DOHH2 (cell line): ENCODE data around the gene GNG12.
A peak's percentile ranks its signal among the peaks of the same experiment; 100 is the strongest.

Experiments
- H3F3A ChIP-seq: fragments of 200-600 bp; sonication (generic), shearing (Covaris generic); 2 replicates; pipeline ENCODE4 v1.6.0; 2016; ENCODE audit warnings: antibody characterized with exemption, mild to moderate bottlenecking; ENCODE audit not compliant: control insufficient read depth, insufficient read depth
- H3K27ac ChIP-seq: fragments of 200-600 bp; sonication (generic); 2 replicates; pipeline ENCODE4 v1.5.1; 2014; ENCODE audit warnings: low read depth, mild to moderate bottlenecking, low read length, moderate library complexity
- H3K27me3 ChIP-seq: fragments of 200-600 bp; sonication (generic); 2 replicates; pipeline ENCODE4 v1.6.1; 2014; ENCODE audit warnings: mild to moderate bottlenecking, low read length, mixed read lengths; ENCODE audit not compliant: control insufficient read depth
- H3K36me3 ChIP-seq: fragments of 200-600 bp; sonication (generic); 2 replicates; pipeline ENCODE4 v1.6.1; 2014; ENCODE audit warnings: mild to moderate bottlenecking, low read length, moderate library complexity, mixed read lengths; ENCODE audit not compliant: control insufficient read depth
- H3K4me1 ChIP-seq: fragments of 200-600 bp; sonication (generic); 2 replicates; pipeline ENCODE4 v1.6.1; 2014; ENCODE audit warnings: mild to moderate bottlenecking, low read length, mixed read lengths; ENCODE audit not compliant: control insufficient read depth
- H3K4me2 ChIP-seq: fragments of 200-600 bp; sonication (generic); 2 replicates; pipeline ENCODE4 v1.6.0; 2014; ENCODE audit warnings: mild to moderate bottlenecking, low read length, moderate library complexity
- H3K4me3 ChIP-seq: fragments of 200-600 bp; sonication (generic); 2 replicates; pipeline ENCODE4 v1.5.1; 2014; ENCODE audit warnings: mild to moderate bottlenecking, low read length, mixed read lengths
- H3K79me2 ChIP-seq: fragments of 200-600 bp; sonication (generic); 2 replicates; pipeline ENCODE4 v1.6.1; 2014; ENCODE audit warnings: mild to moderate bottlenecking, low read length, mixed read lengths; ENCODE audit not compliant: control insufficient read depth
- H3K9me2 ChIP-seq: fragments of 200-600 bp; sonication (generic); replicated peaks from 2 replicates; pipeline ENCODE4 v1.6.1; 2014; ENCODE audit warnings: mild to moderate bottlenecking, low read length, mixed read lengths; ENCODE audit not compliant: control insufficient read depth
- H3K9me3 ChIP-seq: fragments of 200-600 bp; sonication (generic); 2 replicates; pipeline ENCODE4 v1.6.1; 2014; ENCODE audit warnings: antibody characterized with exemption, low read length, mixed read lengths; ENCODE audit not compliant: control insufficient read depth, insufficient read depth
- H4K20me1 ChIP-seq: fragments of 200-600 bp; sonication (generic); 2 replicates; pipeline ENCODE4 v1.6.0; 2014; ENCODE audit warnings: low read depth, mild to moderate bottlenecking, antibody characterized with exemption, low read length, moderate library complexity; ENCODE audit not compliant: control insufficient read depth, insufficient read depth
- EZH2phosphoT487 ChIP-seq: fragments of 200-600 bp; sonication (generic); IDR thresholded peaks from 2 replicates; pipeline ENCODE4 v1.6.1; 2017; ENCODE audit warnings: borderline replicate concordance, mild to moderate bottlenecking, antibody characterized with exemption, low read length, moderate library complexity, mixed read lengths
- TF ChIP-seq, protein P1 (sequence below): fragments of 200-600 bp; sonication (generic); IDR thresholded peaks from one replicate; pipeline ENCODE4 v1.5.1; 2014; ENCODE audit warnings: antibody characterized with exemption, mild to moderate bottlenecking, low read depth, low read length; ENCODE audit not compliant: poor library complexity, severe bottlenecking

Gene GNG12

DNA sequence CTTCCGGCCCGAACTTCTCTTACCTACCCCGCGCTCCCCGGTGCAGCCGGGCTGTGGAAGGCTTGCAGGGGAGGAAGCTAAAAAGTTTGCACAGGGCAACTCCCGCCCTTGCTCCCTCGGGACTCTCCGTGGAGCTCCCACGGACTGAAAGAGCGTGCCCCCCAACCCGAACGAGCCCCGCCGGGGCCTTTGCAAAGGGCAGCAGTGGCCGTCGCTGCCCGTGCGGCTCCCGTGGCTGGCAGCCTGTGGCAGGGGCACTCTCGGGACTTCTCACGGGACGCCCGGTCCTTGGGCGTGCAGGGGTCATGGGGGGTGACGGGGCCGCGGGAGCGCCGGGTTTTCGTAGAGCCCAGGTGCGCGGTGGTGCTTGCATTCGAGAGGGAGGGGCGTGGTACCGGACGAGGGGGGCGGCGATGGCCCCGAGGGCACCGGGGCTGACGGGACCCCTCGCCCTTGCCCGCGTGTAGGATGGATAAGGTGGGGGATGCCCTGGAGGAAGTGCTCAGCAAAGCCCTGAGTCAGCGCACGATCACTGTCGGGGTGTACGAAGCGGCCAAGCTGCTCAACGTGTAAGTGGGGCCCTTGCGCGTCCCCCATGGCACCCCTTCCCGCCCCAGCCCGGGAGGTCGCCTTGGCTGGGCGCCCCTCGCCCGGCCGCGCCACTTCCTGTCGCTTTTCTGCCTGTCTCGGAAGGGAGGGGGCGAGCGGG is 147.6 kb downstream of the GNG12 start:
- Histone ChIP-seq H3K36me3 (peaks cover 43% of the 10 kb centered on the region), H4K20me1 (peaks cover 8% of the 10 kb centered on the region; the same call in 1 of the 2 replicates), H3K27me3 (no peaks in the 10 kb centered on the region), H3K9me2 (no peaks in the 10 kb centered on the region), H3K4me2 (peak overlapping the region; percentile 86), H3F3A (peaks cover 18% of the 10 kb centered on the region; the same call in 1 of the 2 replicates), H3K27ac (peak overlapping the region; percentile 46), H3K4me1 (peaks cover 17% of the 10 kb centered on the region), H3K79me2 (peaks cover 23% of the 10 kb centered on the region), H3K4me3 (peak overlapping the region; percentile 77), H3K9me3 (no peaks in the 10 kb centered on the region)
- TF ChIP-seq, protein P1, sequence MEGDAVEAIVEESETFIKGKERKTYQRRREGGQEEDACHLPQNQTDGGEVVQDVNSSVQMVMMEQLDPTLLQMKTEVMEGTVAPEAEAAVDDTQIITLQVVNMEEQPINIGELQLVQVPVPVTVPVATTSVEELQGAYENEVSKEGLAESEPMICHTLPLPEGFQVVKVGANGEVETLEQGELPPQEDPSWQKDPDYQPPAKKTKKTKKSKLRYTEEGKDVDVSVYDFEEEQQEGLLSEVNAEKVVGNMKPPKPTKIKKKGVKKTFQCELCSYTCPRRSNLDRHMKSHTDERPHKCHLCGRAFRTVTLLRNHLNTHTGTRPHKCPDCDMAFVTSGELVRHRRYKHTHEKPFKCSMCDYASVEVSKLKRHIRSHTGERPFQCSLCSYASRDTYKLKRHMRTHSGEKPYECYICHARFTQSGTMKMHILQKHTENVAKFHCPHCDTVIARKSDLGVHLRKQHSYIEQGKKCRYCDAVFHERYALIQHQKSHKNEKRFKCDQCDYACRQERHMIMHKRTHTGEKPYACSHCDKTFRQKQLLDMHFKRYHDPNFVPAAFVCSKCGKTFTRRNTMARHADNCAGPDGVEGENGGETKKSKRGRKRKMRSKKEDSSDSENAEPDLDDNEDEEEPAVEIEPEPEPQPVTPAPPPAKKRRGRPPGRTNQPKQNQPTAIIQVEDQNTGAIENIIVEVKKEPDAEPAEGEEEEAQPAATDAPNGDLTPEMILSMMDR, result no peak
- no peak for TF ChIP-seq EZH2phosphoT487

DNA sequence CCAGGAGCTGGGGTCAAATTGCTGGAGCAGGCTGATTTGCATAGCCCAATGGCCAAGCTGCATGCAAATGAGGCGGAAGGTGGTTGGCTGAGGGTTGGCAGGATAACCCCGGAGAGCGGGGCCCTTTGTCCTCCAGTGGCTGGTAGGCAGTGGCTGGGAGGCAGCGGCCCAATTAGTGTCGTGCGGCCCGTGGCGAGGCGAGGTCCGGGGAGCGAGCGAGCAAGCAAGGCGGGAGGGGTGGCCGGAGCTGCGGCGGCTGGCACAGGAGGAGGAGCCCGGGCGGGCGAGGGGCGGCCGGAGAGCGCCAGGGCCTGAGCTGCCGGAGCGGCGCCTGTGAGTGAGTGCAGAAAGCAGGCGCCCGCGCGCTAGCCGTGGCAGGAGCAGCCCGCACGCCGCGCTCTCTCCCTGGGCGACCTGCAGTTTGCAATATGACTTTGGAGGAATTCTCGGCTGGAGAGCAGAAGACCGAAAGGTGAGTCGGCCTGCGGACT is 148.2 kb downstream of the GNG12 start, which contains the start of gene GADD45A:
TSS of gene GADD45A (plus strand) at position 135 of the 491 bp plus-strand sequence. CDS start at position 429, 294 bp downstream.
- Histone ChIP-seq H3K27me3 (no peaks in the 10 kb centered on the region), H3K27ac (peak within 1 kb of the TSS; percentile 46), H3K79me2 (peaks cover 23% of the 10 kb centered on the region), H3K9me3 (no peaks in the 10 kb centered on the region), H3F3A (peaks cover 15% of the 10 kb centered on the region; the same call in 1 of the 2 replicates), H4K20me1 (peaks cover 8% of the 10 kb centered on the region; the same call in 1 of the 2 replicates), H3K4me3 (peak within 1 kb of the TSS; percentile 77), H3K4me2 (peak within 1 kb of the TSS; percentile 86), H3K4me1 (peaks cover 17% of the 10 kb centered on the region), H3K36me3 (peaks cover 39% of the 10 kb centered on the region), H3K9me2 (no peaks in the 10 kb centered on the region)
- no peak for TF ChIP-seq EZH2phosphoT487
- TF ChIP-seq, protein P1, result no peak

DNA sequence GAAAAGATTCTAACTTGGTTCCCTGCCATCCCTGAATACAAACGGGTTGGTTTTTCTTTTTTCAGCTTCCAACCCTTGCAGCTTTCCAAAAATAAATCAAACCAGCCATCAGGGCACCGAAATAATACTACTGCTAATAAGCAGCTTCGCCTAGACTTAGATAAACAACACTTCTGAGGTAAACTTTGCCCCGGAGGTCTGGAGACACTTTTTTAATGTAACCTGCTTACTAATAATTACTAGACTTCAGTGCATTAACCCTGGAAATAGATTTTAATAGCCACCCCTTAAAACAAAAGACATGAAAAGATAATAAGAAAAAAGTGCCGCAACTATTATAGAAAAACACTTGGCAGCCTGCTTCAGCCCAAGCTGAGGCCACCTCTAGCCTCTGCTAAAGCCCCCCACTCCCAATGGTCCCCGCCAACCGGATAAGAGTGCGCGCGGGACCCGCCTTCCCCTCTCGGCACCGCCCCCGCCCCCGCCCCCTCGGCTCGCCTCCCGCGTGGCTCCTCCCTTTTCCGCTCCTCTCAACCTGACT is 148.7 kb downstream of the GNG12 start:
- no peaks in the 10 kb centered on the region for H3K9me3 ChIP-seq
- no peaks in the 10 kb centered on the region for H3K9me2 ChIP-seq
- H4K20me1 ChIP-seq, result peaks cover 8% of the 10 kb centered on the region; the same call in 1 of the 2 replicates
- no peak overlapping the region for H3K27ac ChIP-seq
- peaks cover 36% of the 10 kb centered on the region for H3K36me3 ChIP-seq
- peak overlapping the region; percentile 77 for H3K4me3 ChIP-seq
- peaks cover 17% of the 10 kb centered on the region for H3K4me1 ChIP-seq
- no peak for TF ChIP-seq EZH2phosphoT487
- peaks cover 23% of the 10 kb centered on the region for H3K79me2 ChIP-seq
- peak overlapping the region; percentile 70 for H3K4me2 ChIP-seq
- no peaks in the 10 kb centered on the region for H3K27me3 ChIP-seq
- peaks cover 12% of the 10 kb centered on the region; the same call in 1 of the 2 replicates for H3F3A ChIP-seq
